OCI-LY3 (cell line): ENCODE data around the gene CLP1.

Experiments
- EZH2phosphoT487 ChIP-seq: fragments of 200-600 bp; shearing (Covaris generic); IDR thresholded peaks from 2 replicates; pipeline ENCODE4 v1.6.1; 2018; ENCODE audit warnings: antibody characterized with exemption, mixed run types, low read depth
- TF ChIP-seq, protein P1 (sequence below): fragments of 200-600, 300-600 bp; sonication (generic); IDR thresholded peaks from 2 replicates; pipeline ENCODE4 v1.5.1; 2014; ENCODE audit warnings: antibody characterized with exemption, low read length, low read depth

DNA sequence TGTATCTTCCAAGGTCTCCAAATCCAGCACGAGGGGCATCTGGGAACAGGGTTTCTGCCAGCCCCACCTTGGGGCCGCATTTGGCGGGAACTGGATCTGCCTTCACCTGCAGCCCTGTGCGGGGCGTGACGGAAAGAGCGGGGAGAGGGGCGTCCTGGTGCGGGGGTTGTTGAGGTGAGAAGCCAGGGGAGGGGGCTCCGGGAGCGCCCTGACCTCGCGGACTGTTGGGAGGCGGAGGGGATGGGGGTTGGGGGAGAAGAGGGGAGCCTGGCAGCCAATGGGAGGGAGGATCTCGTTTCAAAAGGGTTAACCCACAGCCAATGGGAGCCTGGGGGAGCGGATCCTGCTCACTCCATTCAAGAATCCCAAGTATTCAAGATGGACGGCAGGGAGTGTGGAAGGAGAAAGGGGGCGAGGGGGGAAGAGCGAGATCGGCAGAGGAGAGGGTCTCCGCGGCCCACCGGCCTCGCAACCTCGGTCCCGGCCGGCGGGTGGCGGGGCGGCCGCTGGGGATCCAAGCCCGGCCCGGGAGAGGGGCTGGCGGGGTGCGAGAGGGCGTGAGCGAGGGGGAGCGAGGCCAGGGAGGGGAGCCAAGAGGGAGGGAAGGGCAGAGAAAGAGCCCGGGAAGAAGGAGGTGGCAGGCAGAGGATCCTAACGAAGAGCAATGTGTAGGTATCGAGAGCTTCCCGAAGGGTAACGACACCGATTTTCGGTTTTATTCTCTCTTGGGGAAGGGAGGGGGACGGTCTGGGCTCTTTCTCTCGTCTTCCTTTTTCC is 19.4 kb upstream of the CLP1 start:
- TF ChIP-seq, protein P1, sequence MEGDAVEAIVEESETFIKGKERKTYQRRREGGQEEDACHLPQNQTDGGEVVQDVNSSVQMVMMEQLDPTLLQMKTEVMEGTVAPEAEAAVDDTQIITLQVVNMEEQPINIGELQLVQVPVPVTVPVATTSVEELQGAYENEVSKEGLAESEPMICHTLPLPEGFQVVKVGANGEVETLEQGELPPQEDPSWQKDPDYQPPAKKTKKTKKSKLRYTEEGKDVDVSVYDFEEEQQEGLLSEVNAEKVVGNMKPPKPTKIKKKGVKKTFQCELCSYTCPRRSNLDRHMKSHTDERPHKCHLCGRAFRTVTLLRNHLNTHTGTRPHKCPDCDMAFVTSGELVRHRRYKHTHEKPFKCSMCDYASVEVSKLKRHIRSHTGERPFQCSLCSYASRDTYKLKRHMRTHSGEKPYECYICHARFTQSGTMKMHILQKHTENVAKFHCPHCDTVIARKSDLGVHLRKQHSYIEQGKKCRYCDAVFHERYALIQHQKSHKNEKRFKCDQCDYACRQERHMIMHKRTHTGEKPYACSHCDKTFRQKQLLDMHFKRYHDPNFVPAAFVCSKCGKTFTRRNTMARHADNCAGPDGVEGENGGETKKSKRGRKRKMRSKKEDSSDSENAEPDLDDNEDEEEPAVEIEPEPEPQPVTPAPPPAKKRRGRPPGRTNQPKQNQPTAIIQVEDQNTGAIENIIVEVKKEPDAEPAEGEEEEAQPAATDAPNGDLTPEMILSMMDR, result no peak
- TF ChIP-seq EZH2phosphoT487, result no peak
